OCI-LY7 (cell line): ENCODE results near the gene STRADB.

Source experiments
- EZH2phosphoT487 ChIP-seq: fragments of 200-600 bp; sonication (generic); IDR thresholded peaks from 2 replicates; pipeline ENCODE4 v1.6.1; 2018; ENCODE audit warnings: low read depth, borderline replicate concordance, mild to moderate bottlenecking, mixed run types, antibody characterized with exemption, low read length, moderate library complexity, mixed read lengths
- TF ChIP-seq, protein P1 (sequence below): fragments of 200-600 bp; sonication (generic); conservative IDR thresholded peaks from 2 replicates; pipeline ENCODE4 v1.5.1; 2014; ENCODE audit warnings: mild to moderate bottlenecking, antibody characterized with exemption, low read length, moderate library complexity, mixed read lengths

DNA sequence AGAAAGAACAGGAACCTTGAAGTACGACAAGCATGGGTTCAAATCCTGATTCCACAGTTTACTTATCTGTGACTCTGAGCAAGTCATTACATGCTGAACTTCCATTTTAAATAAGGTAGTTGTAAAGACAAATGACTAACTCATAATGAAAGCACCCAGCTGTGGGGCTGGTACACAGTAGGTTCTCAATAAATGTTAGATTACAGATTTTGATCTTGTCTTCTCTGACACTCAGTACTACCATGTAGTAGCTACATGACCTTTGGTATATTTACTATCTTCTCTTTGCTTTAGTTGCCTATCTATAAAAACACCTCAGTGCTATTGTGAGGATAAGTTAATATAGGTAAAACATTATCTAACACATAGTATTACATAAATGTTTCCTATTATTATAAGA is 3.5 kb upstream of the STRADB start:
- TF ChIP-seq, protein P1, sequence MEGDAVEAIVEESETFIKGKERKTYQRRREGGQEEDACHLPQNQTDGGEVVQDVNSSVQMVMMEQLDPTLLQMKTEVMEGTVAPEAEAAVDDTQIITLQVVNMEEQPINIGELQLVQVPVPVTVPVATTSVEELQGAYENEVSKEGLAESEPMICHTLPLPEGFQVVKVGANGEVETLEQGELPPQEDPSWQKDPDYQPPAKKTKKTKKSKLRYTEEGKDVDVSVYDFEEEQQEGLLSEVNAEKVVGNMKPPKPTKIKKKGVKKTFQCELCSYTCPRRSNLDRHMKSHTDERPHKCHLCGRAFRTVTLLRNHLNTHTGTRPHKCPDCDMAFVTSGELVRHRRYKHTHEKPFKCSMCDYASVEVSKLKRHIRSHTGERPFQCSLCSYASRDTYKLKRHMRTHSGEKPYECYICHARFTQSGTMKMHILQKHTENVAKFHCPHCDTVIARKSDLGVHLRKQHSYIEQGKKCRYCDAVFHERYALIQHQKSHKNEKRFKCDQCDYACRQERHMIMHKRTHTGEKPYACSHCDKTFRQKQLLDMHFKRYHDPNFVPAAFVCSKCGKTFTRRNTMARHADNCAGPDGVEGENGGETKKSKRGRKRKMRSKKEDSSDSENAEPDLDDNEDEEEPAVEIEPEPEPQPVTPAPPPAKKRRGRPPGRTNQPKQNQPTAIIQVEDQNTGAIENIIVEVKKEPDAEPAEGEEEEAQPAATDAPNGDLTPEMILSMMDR, result no peak
- no peak for TF ChIP-seq EZH2phosphoT487
